ENCODE results near the gene AFTPH. TPM values are rescaled to one million over a fixed set of nuclear protein-coding genes. Genes with fewer than 3 reads are reported as not detected.

The AFTPH gene
- total RNA-seq, 1 donor from 2014 or later = 58.0 TPM

DNA sequence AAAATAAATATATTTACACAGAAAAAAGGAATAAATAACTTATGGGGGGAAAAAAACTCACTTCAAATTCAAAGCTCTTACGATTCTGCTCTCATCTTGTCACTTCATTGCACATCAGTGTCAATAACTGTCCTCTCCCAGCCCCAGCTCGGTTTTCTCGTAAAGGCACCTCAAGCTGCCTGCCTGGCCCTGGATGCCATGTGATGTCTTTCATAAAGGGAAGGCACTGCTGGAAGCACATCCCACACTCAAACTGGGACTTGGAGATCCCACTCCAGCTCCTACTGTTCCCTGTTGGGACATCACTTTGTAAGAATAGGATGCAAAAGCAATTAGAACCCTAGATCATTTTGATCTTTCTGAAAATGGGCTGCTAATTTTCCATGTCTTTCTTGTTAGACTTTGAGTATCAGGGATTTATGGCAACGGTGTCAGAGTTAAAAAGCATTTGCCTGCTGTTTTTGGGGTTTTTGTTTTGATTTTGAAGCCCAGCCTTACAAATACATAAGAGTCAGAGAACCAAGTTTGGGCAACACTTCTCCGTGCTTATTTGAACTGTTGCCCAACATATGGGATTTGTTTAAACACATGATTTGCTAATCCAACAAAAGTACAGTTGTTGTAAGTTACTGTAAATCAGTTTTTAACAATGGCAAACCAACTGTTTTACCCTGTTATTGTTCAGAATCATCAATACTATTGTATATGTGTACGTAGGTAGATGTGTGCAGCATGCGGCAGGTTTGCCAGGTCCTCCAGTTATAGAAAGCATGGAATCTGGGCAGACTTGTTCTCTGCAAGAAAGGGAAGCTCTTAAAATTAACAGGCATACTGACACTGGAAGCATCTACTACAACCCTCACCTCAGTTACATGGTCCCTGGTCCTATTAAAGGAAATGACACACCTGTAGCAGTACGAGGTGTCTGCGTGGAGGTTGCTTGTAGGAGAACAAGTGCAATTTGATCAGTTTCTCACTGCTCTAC is 109.0 kb downstream of the AFTPH start:
- peaks cover 8 to 41% of the 10 kb centered on the region in 2 donors for H3K36me3 ChIP-seq
- DNase-seq (ENCODE audit: low spot score in 2 of 2) = no peak
- TF ChIP-seq, protein P1, sequence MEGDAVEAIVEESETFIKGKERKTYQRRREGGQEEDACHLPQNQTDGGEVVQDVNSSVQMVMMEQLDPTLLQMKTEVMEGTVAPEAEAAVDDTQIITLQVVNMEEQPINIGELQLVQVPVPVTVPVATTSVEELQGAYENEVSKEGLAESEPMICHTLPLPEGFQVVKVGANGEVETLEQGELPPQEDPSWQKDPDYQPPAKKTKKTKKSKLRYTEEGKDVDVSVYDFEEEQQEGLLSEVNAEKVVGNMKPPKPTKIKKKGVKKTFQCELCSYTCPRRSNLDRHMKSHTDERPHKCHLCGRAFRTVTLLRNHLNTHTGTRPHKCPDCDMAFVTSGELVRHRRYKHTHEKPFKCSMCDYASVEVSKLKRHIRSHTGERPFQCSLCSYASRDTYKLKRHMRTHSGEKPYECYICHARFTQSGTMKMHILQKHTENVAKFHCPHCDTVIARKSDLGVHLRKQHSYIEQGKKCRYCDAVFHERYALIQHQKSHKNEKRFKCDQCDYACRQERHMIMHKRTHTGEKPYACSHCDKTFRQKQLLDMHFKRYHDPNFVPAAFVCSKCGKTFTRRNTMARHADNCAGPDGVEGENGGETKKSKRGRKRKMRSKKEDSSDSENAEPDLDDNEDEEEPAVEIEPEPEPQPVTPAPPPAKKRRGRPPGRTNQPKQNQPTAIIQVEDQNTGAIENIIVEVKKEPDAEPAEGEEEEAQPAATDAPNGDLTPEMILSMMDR (IDR thresholded peaks at IDR 0.05) = no peak

DNA sequence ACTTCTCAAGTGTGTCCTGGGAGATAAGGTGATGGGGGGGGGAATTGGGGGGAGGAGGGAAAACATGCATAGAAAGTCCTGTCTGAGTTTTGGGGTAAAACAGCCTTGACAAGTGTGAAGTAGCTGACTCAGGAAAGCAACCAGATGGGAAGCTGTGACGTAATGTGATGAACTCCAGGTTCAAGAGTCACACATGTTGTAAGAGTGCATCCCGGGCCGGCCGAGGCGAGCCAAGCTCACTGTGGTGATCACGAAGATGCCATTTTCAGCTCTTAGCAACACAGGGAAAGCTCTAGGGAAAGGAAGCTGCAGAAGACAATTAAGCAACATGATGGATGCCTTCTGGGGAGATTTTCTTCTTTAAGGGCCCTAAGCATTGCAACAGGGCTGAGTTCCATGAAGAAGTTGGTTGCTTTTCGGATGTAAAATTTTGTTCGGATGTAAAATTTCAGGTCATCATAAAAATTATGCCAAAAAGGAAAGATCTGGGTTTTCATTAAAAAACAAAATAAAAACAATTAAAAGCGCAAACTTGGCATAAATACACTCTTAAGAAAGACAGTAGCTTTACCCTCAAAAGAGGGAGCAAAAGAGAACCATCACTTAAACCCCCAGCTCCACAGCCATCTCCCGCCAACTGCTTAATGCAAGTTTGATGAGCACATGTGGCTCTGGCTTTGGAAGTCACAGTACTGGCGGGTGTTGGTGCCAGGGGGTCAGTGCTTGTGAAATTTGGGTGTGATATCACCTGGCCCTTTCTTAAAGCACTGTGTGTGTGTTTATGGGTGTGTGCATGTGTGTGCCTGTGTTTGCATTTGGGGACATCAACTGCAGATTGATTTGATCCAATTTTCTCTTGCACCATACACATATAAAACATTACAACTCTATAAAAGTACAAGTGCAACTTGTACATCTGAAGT is 110.5 kb downstream of the AFTPH start:
- Histone ChIP-seq H3K4me1 (no peaks in the 10 kb centered on the region), H3K27me3 (no peaks in the 10 kb centered on the region), H3K4me3 (no peak overlapping the region), H3K27ac (no peak overlapping the region), H3K36me3 (peaks cover 8 to 41% of the 10 kb centered on the region in 2 donors), H3K9me3 (no peaks in the 10 kb centered on the region)
- no peak for DNase-seq (ENCODE audit: low spot score in 2 of 2)
- TF ChIP-seq, protein P1 (IDR thresholded peaks at IDR 0.05) = no peak
- intact Hi-C loops (cut with DNase I) = no loop called here

More for the DNA sequence above, 109.0 kb downstream of the AFTPH start:
- intact Hi-C loops (cut with DNase I) = no loop called here
- Histone ChIP-seq H3K4me3 (no peak overlapping the region), H3K9me3 (no peaks in the 10 kb centered on the region), H3K27me3 (no peaks in the 10 kb centered on the region), H3K27ac (no peak overlapping the region), H3K4me1 (no peaks in the 10 kb centered on the region)

DNA sequence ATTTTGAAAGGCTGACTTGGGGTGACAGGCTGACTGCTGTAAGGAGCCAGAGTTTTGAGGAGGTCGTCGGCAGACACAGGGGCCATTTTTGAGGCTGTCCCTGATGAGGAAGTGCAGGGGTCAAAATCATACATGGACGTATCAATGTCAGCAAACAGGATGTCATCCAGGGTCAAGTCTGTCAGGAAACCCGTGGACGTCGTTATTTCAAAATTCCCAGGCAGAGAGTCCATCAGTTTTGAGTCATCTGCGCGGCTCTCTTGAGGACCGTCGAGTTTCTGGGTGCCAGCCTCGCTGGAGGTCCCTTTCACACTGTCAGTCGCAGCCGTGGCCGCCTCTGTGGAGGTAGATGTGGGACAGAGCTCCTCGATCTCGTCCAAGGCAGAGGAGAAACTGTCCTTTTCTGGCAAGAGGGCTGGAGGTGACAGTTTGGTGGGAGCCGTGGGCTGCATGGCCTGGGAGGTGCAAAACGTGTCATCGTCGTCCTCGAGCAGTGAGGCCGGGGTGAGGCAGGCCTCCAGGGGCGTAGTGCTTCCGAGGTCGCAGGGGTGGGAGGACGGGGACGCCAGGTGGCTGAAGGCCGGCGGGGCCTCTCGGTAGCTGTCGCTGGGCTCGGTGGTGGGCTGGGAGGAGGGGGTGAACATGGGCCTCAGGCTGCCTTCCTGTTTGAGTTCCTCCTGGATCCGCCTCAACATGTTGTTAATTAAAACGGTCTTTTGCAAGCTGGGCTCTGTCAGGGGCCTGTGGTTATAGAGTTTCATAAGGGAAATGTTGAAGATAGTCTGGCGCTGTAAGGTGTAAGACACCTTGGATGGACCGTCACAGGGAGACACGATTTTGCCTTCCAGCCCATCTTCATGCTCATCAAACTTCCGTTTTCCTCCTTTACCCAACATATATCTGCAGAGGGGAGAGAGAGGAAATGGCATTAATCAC is 112.1 kb downstream of the AFTPH start:
- TF ChIP-seq, protein P1 (IDR thresholded peaks at IDR 0.05) = no peak
- Histone ChIP-seq H3K9me3 (no peaks in the 10 kb centered on the region), H3K36me3 (peaks cover 8 to 34% of the 10 kb centered on the region in 2 donors), H3K4me3 (no peak overlapping the region), H3K4me1 (no peaks in the 10 kb centered on the region), H3K27me3 (no peaks in the 10 kb centered on the region), H3K27ac (no peak overlapping the region)
- DNase-seq (ENCODE audit: low spot score in 2 of 2) = no peak
- intact Hi-C loops (cut with DNase I) = no loop called here

DNA sequence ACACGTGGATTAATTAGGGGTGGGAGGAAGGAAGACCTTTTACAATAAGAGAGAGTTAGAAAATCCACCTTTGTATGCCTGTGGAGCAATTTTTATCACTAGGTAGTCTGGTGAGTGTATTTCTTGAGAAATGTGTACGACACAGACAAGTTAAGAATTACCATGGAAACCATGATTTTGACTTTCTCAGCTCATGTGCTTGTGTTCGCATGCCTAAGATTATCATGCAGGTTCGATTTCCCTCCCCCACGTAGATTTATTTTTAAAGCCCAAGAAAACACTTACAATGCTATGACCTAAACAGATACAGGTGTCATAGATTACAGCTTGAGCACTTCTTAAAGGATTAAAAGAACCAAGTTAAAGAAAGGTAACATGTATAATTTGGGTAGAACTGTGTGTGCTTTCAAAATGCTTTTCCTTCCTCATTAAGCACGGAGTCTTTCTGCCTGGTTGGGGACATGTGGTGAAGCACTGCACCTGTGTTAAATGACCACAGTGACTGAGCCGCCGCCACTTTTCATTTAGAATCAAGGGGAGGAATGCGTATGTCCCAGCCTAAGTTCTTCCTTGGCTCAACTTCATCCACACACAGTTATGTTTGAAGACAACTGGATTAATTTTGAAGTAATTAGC is 113.0 kb downstream of the AFTPH start:
- H3K4me3 ChIP-seq = no peak overlapping the region
- no peaks in the 10 kb centered on the region for H3K4me1 ChIP-seq

More for the DNA sequence above, 113.0 kb downstream of the AFTPH start:
- intact Hi-C loops (cut with DNase I) = no loop called here
- Histone ChIP-seq H3K36me3 (peaks cover 8 to 33% of the 10 kb centered on the region in 2 donors), H3K9me3 (no peaks in the 10 kb centered on the region), H3K27ac (no peak overlapping the region), H3K27me3 (no peaks in the 10 kb centered on the region)
- TF ChIP-seq, protein P1 (IDR thresholded peaks at IDR 0.05) = no peak
- no peak for DNase-seq (ENCODE audit: low spot score in 2 of 2)
